HG02798 (cell line): Measurements from ENCODE around the gene WSCD2.

Source experiments
- ATAC-seq: cut with Tn5 transposase; IDR thresholded peaks from one replicate; pipeline ENCODE4 v1.9.1; 2021; ENCODE audit warnings: mild to moderate bottlenecking; ENCODE audit not compliant: unreplicated experiment, poor library complexity

Gene WSCD2

GRCh38 chr12:108129017-108129812, at the start of gene WSCD2:
WSCD2 (plus strand) TSS chr12:108129288; CDS start chr12:108195833, 66,545 bp downstream.
- no peak for ATAC-seq

GRCh38 chr12:108079721-108080120, 49.4 kb upstream of the WSCD2 start:
- ATAC-seq = no peak

DNA sequence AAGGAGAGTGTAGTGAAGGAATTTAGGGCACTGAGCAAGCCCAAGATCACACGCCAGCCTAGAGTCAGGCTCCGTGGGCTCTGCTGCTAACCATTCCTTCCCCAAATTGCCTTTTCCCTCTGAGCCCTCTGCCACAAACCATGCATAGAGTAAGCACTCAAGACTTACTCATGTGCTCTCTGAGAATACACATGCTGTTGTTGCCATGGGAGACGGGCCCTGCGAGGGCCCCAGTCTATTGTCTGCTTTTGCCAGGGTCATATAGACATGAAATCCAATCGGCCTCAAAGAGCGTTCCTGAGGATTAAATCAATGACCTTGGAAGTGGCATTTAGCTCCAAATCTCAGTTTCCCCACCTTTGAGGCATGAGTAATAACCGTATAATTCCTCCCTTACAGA, 48.7 kb upstream of the WSCD2 start:
- no peak for ATAC-seq

GRCh38 chr12:108082485-108082884, 46.6 kb upstream of the WSCD2 start:
- ATAC-seq = no peak

- ATAC-seq = no peak
Measured at GRCh38 chr12:108087900-108088299, 41.2 kb upstream of the WSCD2 start.

DNA sequence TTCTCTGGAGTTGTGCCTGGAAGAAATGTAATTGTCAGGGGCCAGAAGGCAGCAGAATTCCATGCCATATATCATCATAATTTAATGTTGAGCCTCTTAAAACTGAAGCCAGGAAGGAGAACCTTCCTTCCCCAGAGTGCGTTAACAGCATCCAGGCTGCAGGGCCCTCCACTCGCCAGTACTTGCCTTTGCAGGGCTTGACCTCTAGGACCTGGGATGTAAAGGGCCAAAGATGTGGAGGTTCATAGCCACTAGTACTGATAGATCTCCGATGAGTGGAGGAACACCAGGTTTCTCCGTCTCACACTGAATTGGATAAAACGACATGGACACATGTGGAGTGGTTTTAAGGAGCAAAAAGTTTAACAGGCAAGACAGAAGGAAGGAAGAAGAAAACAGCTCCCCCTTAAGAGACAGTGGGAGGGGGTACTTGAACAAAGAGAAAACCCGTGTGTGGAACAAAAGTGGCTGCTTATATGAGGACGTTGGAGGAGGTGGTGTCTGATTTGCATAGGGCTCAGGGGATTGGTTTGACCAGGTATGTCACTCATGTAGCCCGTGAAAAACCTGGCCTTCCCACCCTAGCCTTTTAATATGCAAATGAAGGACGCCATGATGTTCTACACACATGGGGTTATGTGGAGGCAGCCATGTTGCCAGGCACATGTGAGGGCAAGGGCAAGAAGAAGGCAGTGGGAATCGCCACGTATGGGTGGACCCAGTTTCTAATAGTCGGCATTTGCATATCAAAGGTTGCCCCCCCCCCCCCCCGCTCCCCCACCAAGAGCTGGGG, 38.8 kb upstream of the WSCD2 start:
- no peak for ATAC-seq

GRCh38 chr12:108090932-108091678, 38.0 kb upstream of the WSCD2 start:
- no peak for ATAC-seq

- no peak for ATAC-seq
Measured at GRCh38 chr12:108091679-108092051, 37.4 kb upstream of the WSCD2 start.

GRCh38 chr12:108093209-108093608, 35.9 kb upstream of the WSCD2 start:
- ATAC-seq = no peak

- ATAC-seq = no peak
Measured at GRCh38 chr12:108094056-108094649, 34.9 kb upstream of the WSCD2 start.

DNA sequence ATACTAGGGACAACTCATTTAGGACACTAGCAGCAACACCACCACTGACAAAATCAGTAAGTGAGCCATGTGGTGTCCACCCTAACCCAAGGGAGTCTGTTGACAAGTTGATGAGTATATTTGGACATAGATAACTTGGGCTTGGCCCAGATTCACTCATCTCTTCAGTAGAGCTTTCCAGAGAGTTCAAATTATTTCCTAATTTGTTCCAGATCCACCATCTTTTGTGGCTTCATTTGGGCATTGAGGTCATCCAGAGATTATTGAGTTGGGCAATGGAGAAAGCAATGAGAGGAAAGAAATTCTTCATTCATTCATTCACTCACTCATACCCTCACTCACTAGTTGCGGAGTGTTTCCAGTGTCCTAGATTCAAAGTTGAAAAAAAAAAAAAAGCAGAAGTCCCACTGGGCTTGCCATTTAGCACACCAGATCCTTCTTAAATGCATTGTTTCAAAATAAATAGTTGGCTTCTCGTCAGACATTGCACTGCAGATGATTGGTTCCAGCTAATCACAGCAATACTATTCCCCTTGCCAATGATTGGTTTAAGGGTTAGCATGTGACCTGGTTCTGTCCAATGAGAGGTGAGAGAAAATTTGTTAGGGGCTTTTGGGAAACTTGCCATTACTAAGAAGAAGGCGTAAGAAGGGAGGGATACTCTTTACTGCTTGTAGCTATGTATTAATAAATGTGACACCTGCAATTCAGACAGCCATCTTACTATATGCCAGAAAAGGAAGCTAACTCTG, 31.8 kb upstream of the WSCD2 start:
- no peak for ATAC-seq

DNA sequence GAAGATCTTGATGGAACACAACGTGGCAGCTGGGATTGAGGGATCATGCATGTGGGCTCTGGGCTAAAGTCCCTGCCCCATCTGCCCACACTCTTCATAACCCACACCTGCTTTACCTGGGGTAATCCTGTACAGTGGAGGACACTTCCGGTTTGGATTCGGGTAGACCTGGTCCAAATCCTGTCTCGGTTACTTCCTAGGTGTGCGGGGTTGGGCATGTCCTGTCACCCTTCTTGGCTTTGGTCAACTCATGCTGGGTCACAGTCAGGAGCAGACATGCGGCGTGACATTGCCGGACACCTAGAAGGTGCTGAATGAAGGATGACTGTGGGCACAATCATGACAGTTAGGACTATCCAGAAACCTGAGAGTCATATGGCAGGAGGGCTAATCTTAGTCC, 30.7 kb upstream of the WSCD2 start:
- no peak for ATAC-seq

- ATAC-seq = no peak
Measured at GRCh38 chr12:108099073-108099472, 30.0 kb upstream of the WSCD2 start.

DNA sequence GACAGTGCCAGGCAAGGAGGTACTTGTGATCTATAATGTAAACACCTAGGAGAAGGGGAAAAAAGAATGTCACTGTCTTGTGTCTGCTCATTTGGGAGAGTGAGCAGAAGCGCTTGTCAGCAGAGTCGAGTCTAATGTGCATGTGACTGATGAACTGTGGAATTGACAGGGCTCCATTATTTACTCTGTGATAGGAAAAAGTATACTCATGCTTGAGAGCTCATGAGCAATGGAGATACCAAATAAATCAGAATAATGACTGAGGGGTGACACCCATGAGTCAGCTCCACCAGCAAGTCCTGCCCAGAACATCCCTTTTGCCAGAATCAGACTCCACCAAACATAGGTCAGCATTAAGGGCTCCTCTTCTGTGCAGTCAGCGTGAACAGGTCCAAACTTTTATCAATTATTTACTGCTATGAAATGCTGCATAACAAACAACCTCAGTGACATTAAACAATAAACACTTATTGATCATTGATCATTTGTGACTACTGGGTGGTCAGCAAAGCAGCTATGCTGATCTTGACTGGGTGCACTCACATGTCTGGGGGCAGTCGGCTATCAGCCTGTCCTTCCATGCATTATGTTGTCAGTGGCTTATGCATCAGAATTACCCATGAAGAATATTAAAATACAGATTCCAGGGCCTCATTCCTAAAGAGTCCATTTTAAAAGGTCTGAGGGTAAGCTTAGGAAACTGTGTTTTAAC, 29.2 kb upstream of the WSCD2 start:
- ATAC-seq = no peak

GRCh38 chr12:108101605-108102175, 27.4 kb upstream of the WSCD2 start:
- ATAC-seq = no peak

DNA sequence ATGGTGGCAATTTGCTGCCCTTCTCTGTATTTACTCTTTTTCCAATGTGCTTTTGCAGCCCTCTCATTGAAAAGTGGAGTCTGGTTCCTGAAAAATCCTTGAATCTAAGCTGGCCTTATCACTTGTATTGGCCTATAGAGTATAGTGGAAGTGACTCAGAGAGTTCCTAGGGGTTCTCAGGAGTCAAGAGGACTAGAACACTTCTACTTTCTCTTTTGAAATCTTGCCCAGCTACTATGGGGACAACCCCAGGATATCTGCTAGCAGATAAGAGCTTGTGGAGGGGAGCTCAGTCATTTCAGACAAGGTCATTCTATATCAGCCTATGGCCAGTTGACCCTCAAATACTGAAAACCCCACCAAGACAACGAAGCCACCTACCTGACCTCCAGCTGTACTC, 26.7 kb upstream of the WSCD2 start:
- peak; percentile 35 for ATAC-seq

DNA sequence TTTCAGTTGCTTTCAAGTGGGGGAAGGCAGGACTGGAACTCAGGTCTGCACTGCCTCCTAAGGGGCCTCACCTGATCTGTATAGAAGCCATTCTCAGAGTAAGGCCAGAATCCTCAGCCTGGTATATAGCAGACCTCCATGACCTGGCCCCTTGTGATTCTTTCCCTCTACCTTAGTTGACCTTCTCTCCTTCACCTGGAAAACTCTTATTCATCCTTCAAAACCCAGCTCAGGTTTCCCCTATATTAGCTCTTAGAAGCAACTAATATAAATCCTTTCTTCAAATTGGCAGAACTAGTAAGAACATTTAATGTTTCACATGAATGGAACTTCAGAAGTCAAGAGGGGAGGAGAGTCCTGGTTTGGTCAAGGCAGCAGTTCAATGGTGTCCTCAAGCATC, 26.0 kb upstream of the WSCD2 start:
- ATAC-seq = no peak

DNA sequence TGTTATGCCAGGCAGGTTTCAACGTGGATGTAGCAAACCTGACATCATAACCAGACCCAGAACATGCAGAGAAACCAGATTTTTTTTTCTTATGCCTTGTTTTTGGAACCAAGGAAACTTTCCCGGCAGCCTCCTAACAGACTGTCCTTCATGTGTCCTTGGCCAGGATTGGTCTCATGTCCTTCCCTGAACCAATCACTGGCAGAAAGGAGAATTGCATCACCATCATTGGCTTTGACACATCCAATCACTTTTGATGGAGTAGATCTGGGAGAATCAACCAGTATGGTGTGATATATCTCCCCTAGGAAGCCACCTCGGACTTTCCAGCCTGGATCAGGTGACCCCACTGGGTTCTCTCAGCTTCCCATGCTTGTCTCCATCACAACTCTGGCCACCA, 25.6 kb upstream of the WSCD2 start:
- no peak for ATAC-seq

DNA sequence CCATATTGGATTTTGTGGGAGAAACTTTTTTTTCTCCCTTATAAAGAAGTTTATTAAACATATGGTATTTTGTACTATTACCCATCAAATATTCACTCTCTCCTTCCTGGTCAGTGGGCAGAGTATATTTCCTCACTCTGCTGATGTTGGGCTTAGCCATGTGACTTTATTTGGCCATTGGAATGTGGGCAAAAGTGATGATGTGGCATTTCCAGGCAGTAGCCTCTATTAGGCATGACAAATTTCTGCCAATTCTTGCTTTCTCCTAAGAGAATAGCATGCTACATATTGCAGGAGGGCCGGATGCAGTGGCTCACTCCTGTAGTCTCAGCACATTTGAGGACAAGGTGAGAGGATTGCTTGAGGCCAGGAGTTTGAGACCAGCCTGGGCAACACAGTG, 24.4 kb upstream of the WSCD2 start:
- ATAC-seq = no peak
